HepG2 (cell line): ENCODE results near the gene DHRS12. TPM values are rescaled to one million over a fixed set of nuclear protein-coding genes. Genes with fewer than 3 reads are reported as not detected.

Experiments
- AGO2 ChIP-seq: fragments of 200-400 bp; formaldehyde crosslinking; optimal IDR thresholded peaks from 2 replicates; pipeline ENCODE3; 2017; ENCODE audit warnings: mild to moderate bottlenecking, low read depth, low read length, moderate library complexity
- DMAP1 ChIP-seq: IDR thresholded peaks from 2 replicates; pipeline ENCODE4 v1.6.1; 2016
- GATA4 ChIP-seq: sonication (generic); IDR thresholded peaks from 2 replicates; pipeline ENCODE4 v1.6.1; 2016; ENCODE audit warnings: antibody characterized with exemption, low read depth, borderline replicate concordance
- GRHL1 ChIP-seq: sonication (generic); formaldehyde crosslinking; conservative IDR thresholded peaks from 2 replicates; pipeline ENCODE4 v1.8.0; 2022; ENCODE audit warnings: missing genetic modification reagents
- HMGXB4 ChIP-seq, 2 experiments: sonication (generic) in 1 of 2; formaldehyde crosslinking in 1 of 2; IDR thresholded peaks; 2 replicates each; pipeline versions ENCODE4 v1.4.0 to v1.6.1; 2018 to 2020; ENCODE audit warnings: missing genetic modification reagents in 2 of 2, borderline replicate concordance in 1 of 2, low read depth in 1 of 2, mild to moderate bottlenecking in 1 of 2, missing biosample characterization in 1 of 2
- KLF16 ChIP-seq, 2 experiments: sonication (generic) in 1 of 2; formaldehyde crosslinking in 1 of 2; IDR thresholded peaks; 2 replicates each; pipeline versions ENCODE4 v1.6.1 to v1.8.0; 2016 to 2023; ENCODE audit warnings: missing genetic modification reagents in 2 of 2, missing compliant biosample characterization in 1 of 2
- NFRKB ChIP-seq: fragments of 450-650 bp; IDR thresholded peaks from 2 replicates; pipeline ENCODE4 v1.6.1; 2017
- SNAPC4 ChIP-seq: sonication (generic); formaldehyde crosslinking; IDR thresholded peaks from 2 replicates; pipeline ENCODE4 v1.4.0; 2020; ENCODE audit warnings: mild to moderate bottlenecking, missing genetic modification reagents
- SP5 ChIP-seq: IDR thresholded peaks from 2 replicates; pipeline ENCODE4 v1.6.1; 2016; ENCODE audit warnings: low read depth, borderline replicate concordance
- ZBTB8A ChIP-seq: sonication (generic); formaldehyde crosslinking; IDR thresholded peaks from 2 replicates; pipeline ENCODE4 v1.4.0; 2020; ENCODE audit warnings: mild to moderate bottlenecking, low read depth, missing genetic modification reagents, borderline replicate concordance
- ZMYM2 ChIP-seq: sonication (generic); formaldehyde crosslinking; IDR thresholded peaks from 2 replicates; pipeline ENCODE4 v1.8.0; 2022; ENCODE audit warnings: mild to moderate bottlenecking, missing genetic modification reagents
- ZNF224 ChIP-seq: sonication (generic); formaldehyde crosslinking; IDR thresholded peaks from 2 replicates; pipeline ENCODE4 v1.5.0; 2020; ENCODE audit warnings: mild to moderate bottlenecking, missing genetic modification reagents
- ZNF766 ChIP-seq: sonication (generic); formaldehyde crosslinking; IDR thresholded peaks from 2 replicates; pipeline ENCODE4 v1.5.0; 2020; ENCODE audit warnings: missing genetic modification reagents, borderline replicate concordance
- polyA plus RNA-seq, 8 experiments: library from polyadenylated mRNA; depleted of rRNA in 3 of 8; stranded (reverse) in 7 of 8; unstranded in 1 of 8; fragments of >200 nt; fragmentation: Illumina TruSeq in 4 of 8; extraction: Trizol in 4 of 8; gene quantifications; 2 replicates each; pipeline versions ENCODE4 v1.2.1 to v1.2.3, GENCODE V29; 2011 to 2016; ENCODE audit warnings: low read depth in 4 of 8, missing spikeins in 1 of 8, mixed read lengths in 1 of 8; ENCODE audit not compliant: insufficient read depth in 1 of 8
- total RNA-seq, 5 experiments: library from RNA; depleted of rRNA; stranded (reverse); fragments of >200 nt; fragmentation: Illumina TruSeq; extraction: Trizol; gene quantifications; 2 replicates each; pipeline ENCODE4 v1.2.3, GENCODE V29; 2016; ENCODE audit warnings: low read depth in 1 of 5
- TF ChIP-seq, protein P1 (sequence below): sonication (generic); formaldehyde crosslinking; IDR thresholded peaks from 2 replicates; pipeline ENCODE4 v1.5.0; 2020; ENCODE audit warnings: missing genetic modification reagents
- TF ChIP-seq, protein P2 (sequence below): sonication (generic); formaldehyde crosslinking; IDR thresholded peaks from 2 replicates; pipeline ENCODE4 v1.5.0; 2020; ENCODE audit warnings: missing genetic modification reagents
- TF ChIP-seq, protein P3 (sequence below): sonication (generic); formaldehyde crosslinking; conservative IDR thresholded peaks from 2 replicates; pipeline ENCODE4 v1.4.0; 2020; ENCODE audit warnings: missing genetic modification reagents

Gene DHRS12
- total and polyA plus RNA-seq, 2 of the 13 experiments (the other 11 are each of a cell fraction or from before 2014, with no cell fraction given): 7.2 to 8.4 TPM

DNA sequence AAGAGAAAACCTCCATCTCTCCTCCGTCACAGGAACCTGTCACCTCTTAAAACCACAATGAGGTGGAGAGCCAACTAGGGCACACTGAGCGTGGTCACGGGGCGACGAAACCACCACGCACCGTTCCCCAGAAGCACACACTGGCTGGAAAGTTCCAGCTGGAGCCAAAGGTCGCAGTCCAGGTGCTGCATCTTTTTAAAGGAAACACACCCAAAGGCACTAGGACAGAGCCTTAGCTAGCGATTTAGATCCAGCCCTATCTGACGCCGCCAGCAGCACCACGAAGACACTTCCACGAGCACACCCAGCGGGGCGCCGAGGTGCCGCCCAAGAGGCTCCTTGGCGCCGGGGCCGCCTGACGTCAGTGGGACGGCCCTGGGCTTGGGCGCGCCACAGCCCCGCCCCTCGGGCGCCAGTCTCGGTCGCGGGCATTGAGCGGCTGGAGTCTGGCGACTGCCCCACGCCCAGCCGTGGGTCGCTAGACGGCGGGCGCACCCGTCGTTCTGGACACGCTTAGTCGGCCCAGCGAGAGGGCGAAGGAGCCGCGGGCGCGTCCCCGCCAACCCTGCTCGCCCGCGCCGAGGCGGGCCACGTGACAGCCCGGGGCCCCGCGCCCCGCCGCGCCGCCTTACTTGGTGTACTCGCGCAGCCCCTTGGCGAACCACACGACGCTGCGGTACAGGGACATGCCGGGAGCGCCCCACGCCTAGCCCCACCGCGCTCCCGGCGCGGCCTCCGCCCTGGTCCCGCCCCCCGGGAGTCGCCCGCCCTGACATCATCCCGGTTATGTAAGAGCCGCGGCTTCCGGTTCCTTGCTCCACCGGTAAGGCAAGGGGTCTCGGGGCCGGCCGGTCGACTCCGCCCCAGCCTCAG lies at the start of gene DHRS12 (continued):
- TF ChIP-seq, protein P1, sequence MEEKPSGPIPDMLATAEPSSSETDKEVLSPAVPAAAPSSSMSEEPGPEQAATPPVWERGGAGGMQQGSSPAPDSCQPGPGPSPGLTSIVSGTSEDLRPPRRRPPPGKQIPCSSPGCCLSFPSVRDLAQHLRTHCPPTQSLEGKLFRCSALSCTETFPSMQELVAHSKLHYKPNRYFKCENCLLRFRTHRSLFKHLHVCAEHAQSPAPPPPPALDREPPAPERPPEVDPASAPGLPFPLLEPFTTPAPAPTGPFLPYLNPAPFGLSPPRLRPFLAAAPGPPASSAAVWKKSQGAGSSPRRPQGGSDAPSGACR: peak; percentile 37; the same call in 1 of the 2 replicates
- TF ChIP-seq GRHL1: no peak
- TF ChIP-seq NFRKB: no peak
- TF ChIP-seq DMAP1 (CRISPR knock-in tag): peak; percentile 76
- no peak; a peak in 1 of 4 replicates for TF ChIP-seq KLF16 (CRISPR knock-in tag; IDR thresholded peaks at IDR 0.05)
- TF ChIP-seq AGO2: peak; percentile 95
- TF ChIP-seq, protein P2, sequence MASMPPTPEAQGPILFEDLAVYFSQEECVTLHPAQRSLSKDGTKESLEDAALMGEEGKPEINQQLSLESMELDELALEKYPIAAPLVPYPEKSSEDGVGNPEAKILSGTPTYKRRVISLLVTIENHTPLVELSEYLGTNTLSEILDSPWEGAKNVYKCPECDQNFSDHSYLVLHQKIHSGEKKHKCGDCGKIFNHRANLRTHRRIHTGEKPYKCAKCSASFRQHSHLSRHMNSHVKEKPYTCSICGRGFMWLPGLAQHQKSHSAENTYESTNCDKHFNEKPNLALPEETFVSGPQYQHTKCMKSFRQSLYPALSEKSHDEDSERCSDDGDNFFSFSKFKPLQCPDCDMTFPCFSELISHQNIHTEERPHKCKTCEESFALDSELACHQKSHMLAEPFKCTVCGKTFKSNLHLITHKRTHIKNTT: no peak; the same call in 1 of the 2 replicates
- TF ChIP-seq HMGXB4 (CRISPR knock-in tag; IDR thresholded peaks at IDR 0.05; ENCODE audit: borderline replicate concordance in 1 of 2, low read depth in 1 of 2): peak in 1 of 2 experiments; percentile 44; a peak in 1 of 4 replicates
- TF ChIP-seq ZNF224: peak; percentile 76; the same call in 1 of the 2 replicates
- TF ChIP-seq, protein P3, sequence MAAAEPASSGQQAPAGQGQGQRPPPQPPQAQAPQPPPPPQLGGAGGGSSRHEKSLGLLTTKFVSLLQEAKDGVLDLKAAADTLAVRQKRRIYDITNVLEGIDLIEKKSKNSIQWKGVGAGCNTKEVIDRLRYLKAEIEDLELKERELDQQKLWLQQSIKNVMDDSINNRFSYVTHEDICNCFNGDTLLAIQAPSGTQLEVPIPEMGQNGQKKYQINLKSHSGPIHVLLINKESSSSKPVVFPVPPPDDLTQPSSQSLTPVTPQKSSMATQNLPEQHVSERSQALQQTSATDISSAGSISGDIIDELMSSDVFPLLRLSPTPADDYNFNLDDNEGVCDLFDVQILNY: 0 out of 2 replicates have a peak, but pooled peaks have one; percentile 30
- no peak for TF ChIP-seq ZMYM2
- TF ChIP-seq ZNF766 (CRISPR knock-in tag): 0 out of 2 replicates have a peak, but pooled peaks have one; percentile 80
- no peak for TF ChIP-seq ZBTB8A (CRISPR knock-in tag)
- no peak for TF ChIP-seq SNAPC4 (CRISPR knock-in tag)
- peak; percentile 61; the same call in 1 of the 2 replicates for TF ChIP-seq SP5
- TF ChIP-seq GATA4: peak; percentile 35; the same call in 1 of the 2 replicates
